GM18505 (cell line): ENCODE measurements around the gene MEIS2.

Experiments
- ATAC-seq: cut with Tn5 transposase; IDR thresholded peaks from one replicate; pipeline ENCODE4 v1.9.1; 2021; ENCODE audit not compliant: unreplicated experiment
- POLR2A ChIP-seq: IDR thresholded peaks from 4 replicates; pipeline ENCODE4 v1.6.1; 2011; ENCODE audit warnings: borderline replicate concordance; ENCODE audit not compliant: insufficient read depth, insufficient read length; ENCODE audit errors: extremely low read depth

Gene MEIS2

GRCh38 chr15:36877294-36877693 lies 223.1 kb downstream of the MEIS2 start:
- TF ChIP-seq POLR2A: no peak
- ATAC-seq: no peak

- no peak for TF ChIP-seq POLR2A
- no peak for ATAC-seq
Observed at GRCh38 chr15:36875740-36876334, 224.5 kb downstream of the MEIS2 start.

GRCh38 chr15:36874930-36875329 lies 225.4 kb downstream of the MEIS2 start:
- ATAC-seq: no peak

DNA sequence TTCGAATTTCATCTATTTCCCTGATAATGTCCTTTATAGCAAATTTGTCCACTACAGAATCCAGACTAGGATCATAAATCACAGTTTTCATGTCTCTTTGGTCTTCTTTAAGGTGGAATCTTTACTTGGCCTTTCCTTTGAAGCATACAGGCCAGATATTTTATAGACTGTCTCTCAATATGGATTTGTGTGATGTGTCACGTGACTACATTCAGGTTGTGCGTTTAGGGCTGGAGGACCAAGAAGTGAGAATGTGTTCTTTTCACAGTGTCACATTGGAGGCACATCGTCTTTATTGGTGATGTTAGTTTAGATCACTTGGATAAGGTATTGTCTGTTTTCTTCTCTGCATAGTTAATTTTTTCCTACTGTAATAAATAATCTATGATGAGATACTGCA lies 232.9 kb downstream of the MEIS2 start:
- ATAC-seq: no peak
- TF ChIP-seq POLR2A: no peak

More at GRCh38 chr15:36874930-36875329, 225.4 kb downstream of the MEIS2 start:
- no peak for TF ChIP-seq POLR2A

DNA sequence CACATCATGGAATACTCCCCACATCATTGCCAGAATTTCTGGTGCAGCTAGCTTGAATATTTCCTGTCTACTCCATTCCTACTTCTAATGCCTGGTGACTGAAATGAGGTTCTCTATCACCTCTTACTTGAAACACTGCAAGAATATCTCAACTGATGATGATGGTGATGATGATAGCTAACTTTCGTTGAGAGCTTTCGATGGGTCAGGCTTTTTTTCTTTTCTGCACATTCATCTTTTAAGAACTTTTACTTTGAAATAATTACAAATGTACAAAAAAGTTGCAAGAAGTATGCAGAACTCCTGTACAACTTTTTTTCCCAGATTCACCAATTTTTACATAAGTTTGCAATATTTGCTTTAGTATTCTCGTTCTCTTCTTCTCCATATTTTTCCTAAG lies 233.5 kb downstream of the MEIS2 start:
- no peak for TF ChIP-seq POLR2A
- ATAC-seq: no peak

GRCh38 chr15:36863570-36863969 lies 236.8 kb downstream of the MEIS2 start:
- ATAC-seq: no peak

GRCh38 chr15:36860792-36861191 lies 239.6 kb downstream of the MEIS2 start:
- no peak for TF ChIP-seq POLR2A
- ATAC-seq: no peak

More at GRCh38 chr15:36863570-36863969, 236.8 kb downstream of the MEIS2 start:
- TF ChIP-seq POLR2A: no peak

GRCh38 chr15:36858423-36858822 lies 241.9 kb downstream of the MEIS2 start:
- no peak for TF ChIP-seq POLR2A
- no peak for ATAC-seq

DNA sequence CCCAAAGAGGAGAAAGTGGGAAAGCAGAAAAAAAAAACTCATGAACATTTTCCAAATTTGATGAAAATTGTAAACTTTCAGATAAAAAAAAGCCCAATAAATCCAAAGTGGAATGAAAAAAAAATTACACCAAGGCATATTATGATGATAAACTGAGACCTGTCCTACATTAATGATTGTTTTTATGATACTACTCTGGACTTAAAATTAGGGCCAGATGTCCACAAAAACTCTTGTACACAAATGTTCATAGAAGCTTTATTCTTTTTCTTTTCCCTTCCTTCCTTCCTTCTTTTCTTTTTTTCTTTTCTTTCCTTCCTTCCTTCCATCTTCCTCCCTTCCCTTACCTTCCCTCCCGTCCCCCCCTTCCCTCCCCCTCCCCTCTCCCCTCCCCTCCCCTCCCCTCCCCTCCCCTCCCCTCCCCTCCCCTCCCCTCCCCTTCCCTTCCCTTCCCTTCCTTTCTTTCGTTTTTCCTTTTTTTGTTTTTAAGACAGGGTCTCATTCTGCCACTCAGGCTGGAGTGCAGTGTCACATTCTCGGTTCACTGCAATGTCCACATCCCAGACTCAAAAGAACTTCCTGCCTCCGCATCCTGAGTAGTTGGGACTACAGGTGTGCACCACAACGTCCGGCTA lies 243.9 kb downstream of the MEIS2 start:
- ATAC-seq: no peak
- TF ChIP-seq POLR2A: no peak

- no peak for TF ChIP-seq POLR2A
- no peak for ATAC-seq
Observed at GRCh38 chr15:36850864-36851263, 249.5 kb downstream of the MEIS2 start.

- no peak for ATAC-seq
- no peak for TF ChIP-seq POLR2A
Observed at GRCh38 chr15:36845270-36845669, 255.1 kb downstream of the MEIS2 start.

GRCh38 chr15:36844534-36844998 lies 255.8 kb downstream of the MEIS2 start:
- TF ChIP-seq POLR2A: no peak
- no peak for ATAC-seq

DNA sequence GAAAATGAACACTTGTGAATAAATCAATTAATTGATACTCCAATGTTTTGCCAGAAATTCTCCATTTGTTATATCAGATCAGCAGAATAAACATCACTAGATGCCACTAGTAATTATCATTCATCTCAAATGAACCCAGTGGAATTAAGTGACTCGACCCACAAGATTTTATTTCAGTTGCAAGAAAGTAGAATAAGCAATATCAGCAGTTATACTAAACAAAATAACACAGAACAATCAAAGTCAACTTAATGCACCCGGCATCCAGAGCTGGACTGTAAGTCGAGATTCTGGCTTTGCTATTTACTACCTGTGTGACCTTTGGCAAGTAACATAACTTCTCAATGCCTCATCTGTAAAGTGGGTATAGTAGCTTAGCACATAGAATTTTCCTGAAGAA lies 256.5 kb downstream of the MEIS2 start:
- no peak for TF ChIP-seq POLR2A
- ATAC-seq: no peak

GRCh38 chr15:36841193-36841592 lies 259.2 kb downstream of the MEIS2 start:
- no peak for ATAC-seq
- TF ChIP-seq POLR2A: no peak
